Body of pancreas (tissue), 4 donors: Measurements from ENCODE around the gene KREMEN1.

Experiments
- CTCF ChIP-seq, 7 experiments: fragments of 450-650 bp in 4 of 7; fragments of 200-600 bp in 3 of 7; sonication (generic) in 3 of 7; IDR thresholded peaks; one replicate each; pipeline ENCODE4 v1.5.1; 2016 to 2019; ENCODE audit warnings: antibody characterized with exemption in 7 of 7
- POLR2A ChIP-seq, 3 donors: fragments of 450-650 bp; IDR thresholded peaks; one replicate each; pipeline ENCODE4 v1.6.1; 2016; ENCODE audit warnings: antibody characterized with exemption in 3 of 3, mild to moderate bottlenecking in 2 of 3

GRCh38 chr22:29092243-29092642, 19.4 kb downstream of the KREMEN1 start:
- TF ChIP-seq CTCF (IDR thresholded peaks at IDR 0.05) (no peak), POLR2A (IDR thresholded peaks at IDR 0.05) (no peak)
